Colonic mucosa (tissue), 4 donors: Measurements from ENCODE around the gene CCSER2. TPM values are rescaled to one million over a fixed set of nuclear protein-coding genes. Genes with fewer than 3 reads are reported as not detected.

ENCODE experiments used
- DNase-seq: peaks from one replicate; pipeline ENCODE4 v3.0.0-alpha.2; 2020
- H3K27ac ChIP-seq: fragments of 200-600 bp; one replicate; pipeline ENCODE4 v1.8.0; 2021
- H3K27me3 ChIP-seq: fragments of 200-600 bp; one replicate; pipeline ENCODE4 v1.8.0; 2021
- H3K36me3 ChIP-seq: fragments of 200-600 bp; one replicate; pipeline ENCODE4 v1.8.0; 2021
- H3K4me1 ChIP-seq: fragments of 200-600 bp; one replicate; pipeline ENCODE4 v1.8.0; 2021; ENCODE audit warnings: mild to moderate bottlenecking
- H3K4me3 ChIP-seq: fragments of 200-600 bp; one replicate; pipeline ENCODE4 v1.8.0; 2021
- H3K9ac ChIP-seq, 2 donors: one replicate each; pipeline ENCODE4 v1.7.0; 2013; ENCODE audit warnings: control low read depth in 2 of 2, low read depth in 2 of 2, low read length in 2 of 2
- H3K9me3 ChIP-seq: fragments of 200-600 bp; one replicate; pipeline ENCODE4 v1.8.0; 2021
- CTCF ChIP-seq: fragments of 200-600 bp; IDR thresholded peaks from one replicate; pipeline ENCODE4 v1.8.0; 2022; ENCODE audit warnings: antibody characterized with exemption, mild to moderate bottlenecking
- intact Hi-C: fragments of 100-400 bp; cut with DNase I; formaldehyde crosslinking; loops from one replicate; pipeline ENCODE4 v1.14.1; 2022
- total RNA-seq, 2 donors: library from RNA; stranded (reverse); fragmentation: NEBNext Ultra II Directional in 1 of 2; extraction: Animal tissue kit (Norgen Biotek cat#: 25700) in 1 of 2; gene quantifications; one replicate each; pipeline ENCODE4 v1.2.1, GENCODE V29; 2021
- donor health status: healthy.
- donor health status: DM: no; HTN: no; CAD: no.
- donor health status: DM: no; HTN: no; CAD: no.

The CCSER2 gene
- total RNA-seq, 2 donors from 2014 or later = 33.7 to 64.5 TPM

GRCh38 chr10:84551437-84552120 lies 223.2 kb downstream of the CCSER2 start:
- H3K9me3 ChIP-seq = no peaks in the 10 kb centered on the region
- no peaks in the 10 kb centered on the region for H3K36me3 ChIP-seq
- H3K27me3 ChIP-seq = no peaks in the 10 kb centered on the region
- H3K4me3 ChIP-seq = no peak overlapping the region
- H3K27ac ChIP-seq = no peak overlapping the region
- intact Hi-C loops = no loop called here
- no peak for TF ChIP-seq CTCF
- no peaks in the 10 kb centered on the region for H3K4me1 ChIP-seq
- DNase-seq = no peak
- no peak overlapping the region for H3K9ac ChIP-seq

GRCh38 chr10:84552478-84552877 lies 224.1 kb downstream of the CCSER2 start:
- intact Hi-C loops = no loop called here

GRCh38 chr10:84562592-84562991 lies 234.2 kb downstream of the CCSER2 start:
- no peak for DNase-seq
- no peaks in the 10 kb centered on the region for H3K27me3 ChIP-seq
- no peaks in the 10 kb centered on the region for H3K9me3 ChIP-seq
- TF ChIP-seq CTCF = no peak
- no peak overlapping the region for H3K27ac ChIP-seq
- H3K4me1 ChIP-seq = no peaks in the 10 kb centered on the region
- H3K9ac ChIP-seq = no peak overlapping the region
- H3K4me3 ChIP-seq = no peak overlapping the region
- no peaks in the 10 kb centered on the region for H3K36me3 ChIP-seq
- intact Hi-C loops = no loop called here

More at GRCh38 chr10:84552478-84552877, 224.1 kb downstream of the CCSER2 start:
- Histone ChIP-seq H3K36me3 (no peaks in the 10 kb centered on the region), H3K9ac (no peak overlapping the region), H3K4me1 (no peaks in the 10 kb centered on the region), H3K27ac (no peak overlapping the region), H3K4me3 (no peak overlapping the region), H3K9me3 (no peaks in the 10 kb centered on the region), H3K27me3 (no peaks in the 10 kb centered on the region)
- no peak for TF ChIP-seq CTCF
- DNase-seq = no peak

GRCh38 chr10:84563355-84563754 lies 235.0 kb downstream of the CCSER2 start:
- Histone ChIP-seq H3K27me3 (no peaks in the 10 kb centered on the region), H3K9ac (no peak overlapping the region), H3K9me3 (no peaks in the 10 kb centered on the region), H3K27ac (no peak overlapping the region), H3K4me3 (no peak overlapping the region), H3K36me3 (no peaks in the 10 kb centered on the region), H3K4me1 (no peaks in the 10 kb centered on the region)
- peak; percentile 7 for DNase-seq
- intact Hi-C loops = no loop called here
- no peak for TF ChIP-seq CTCF

- intact Hi-C loops = no loop called here
- TF ChIP-seq CTCF = no peak
Observed at GRCh38 chr10:84563868-84564267, 235.5 kb downstream of the CCSER2 start.

More at GRCh38 chr10:84563868-84564267, 235.5 kb downstream of the CCSER2 start:
- H3K27ac ChIP-seq = no peak overlapping the region
- no peak overlapping the region for H3K4me3 ChIP-seq
- H3K27me3 ChIP-seq = no peaks in the 10 kb centered on the region
- H3K9me3 ChIP-seq = no peaks in the 10 kb centered on the region
- peak; percentile 2 for DNase-seq
- H3K4me1 ChIP-seq = no peaks in the 10 kb centered on the region
- H3K36me3 ChIP-seq = no peaks in the 10 kb centered on the region
- no peak overlapping the region for H3K9ac ChIP-seq
